OCI-LY1 (cell line): Measurements from ENCODE around the gene ERBB4.
A peak's percentile ranks its signal among the peaks of the same experiment; 100 is the strongest.

Experiments used
- H2AFZ ChIP-seq: fragments of 200-600 bp; sonication (generic), shearing (Covaris generic); 2 replicates; pipeline ENCODE4 v1.6.0; 2014; ENCODE audit warnings: antibody characterized with exemption, mild to moderate bottlenecking, low read length
- H3F3A ChIP-seq: fragments of 200-600 bp; sonication (generic), shearing (Covaris generic); 2 replicates; pipeline ENCODE4 v1.6.0; 2014; ENCODE audit warnings: mild to moderate bottlenecking, antibody characterized with exemption, low read length, moderate library complexity; ENCODE audit not compliant: insufficient read depth
- H3K27ac ChIP-seq: fragments of 200-600 bp; sonication (generic); 2 replicates; pipeline ENCODE4 v1.5.1; 2014; ENCODE audit warnings: low read length, mixed run types, mild to moderate bottlenecking, low read depth; ENCODE audit not compliant: poor library complexity, severe bottlenecking
- H3K27me3 ChIP-seq: fragments of 200-600 bp; sonication (generic); 2 replicates; pipeline ENCODE4 v1.6.0; 2014; ENCODE audit warnings: antibody characterized with exemption, mild to moderate bottlenecking, low read length, moderate library complexity; ENCODE audit not compliant: insufficient read depth
- H3K36me3 ChIP-seq: fragments of 200-600 bp; sonication (generic); 2 replicates; pipeline ENCODE4 v1.6.1; 2014; ENCODE audit warnings: mild to moderate bottlenecking, antibody characterized with exemption, low read length, moderate library complexity, mixed read lengths; ENCODE audit not compliant: insufficient read depth
- H3K4me1 ChIP-seq: fragments of 200-600 bp; sonication (generic); 2 replicates; pipeline ENCODE4 v1.5.1; 2014; ENCODE audit warnings: mild to moderate bottlenecking, low read length, moderate library complexity; ENCODE audit not compliant: insufficient read depth, severe bottlenecking
- H3K4me2 ChIP-seq: fragments of 200-600 bp; sonication (generic), shearing (Covaris generic); 2 replicates; pipeline ENCODE4 v1.6.1; 2014; ENCODE audit warnings: low read length
- H3K4me3 ChIP-seq: fragments of 200-600 bp; sonication (generic); 2 replicates; pipeline ENCODE4 v1.5.1; 2014; ENCODE audit warnings: low read length, low read depth, mild to moderate bottlenecking, mixed read lengths; ENCODE audit not compliant: poor library complexity, severe bottlenecking
- H3K79me2 ChIP-seq: fragments of 200-600 bp; shearing (Covaris generic); 2 replicates; pipeline ENCODE4 v1.6.1; 2016; ENCODE audit warnings: mixed run types, low read length, mixed read lengths; ENCODE audit not compliant: insufficient read depth
- H3K9ac ChIP-seq: fragments of 200-600 bp; sonication (generic), shearing (Covaris generic); 2 replicates; pipeline ENCODE4 v1.6.1; 2014; ENCODE audit warnings: mild to moderate bottlenecking, low read length, mixed read lengths
- H3K9me2 ChIP-seq: fragments of 200-600 bp; sonication (generic), shearing (Covaris generic); 2 replicates; pipeline ENCODE4 v1.6.1; 2014; ENCODE audit warnings: low read depth, mild to moderate bottlenecking, low read length, mixed read lengths
- H3K9me3 ChIP-seq: fragments of 200-600 bp; shearing (Covaris generic); 2 replicates; pipeline ENCODE4 v1.6.1; 2014; ENCODE audit warnings: low read length, mixed read lengths
- H4K20me1 ChIP-seq: fragments of 200-600 bp; sonication (generic), shearing (Covaris generic); 2 replicates; pipeline ENCODE4 v1.6.0; 2016; ENCODE audit warnings: mild to moderate bottlenecking, low read length; ENCODE audit not compliant: insufficient read depth
- EZH2 ChIP-seq: fragments of 200-600 bp; sonication (generic), shearing (Covaris generic); IDR thresholded peaks from 2 replicates; pipeline ENCODE4 v1.8.0; 2017; ENCODE audit warnings: borderline replicate concordance, mixed run types, mild to moderate bottlenecking, antibody characterized with exemption, low read length, moderate library complexity, mixed read lengths
- TF ChIP-seq, protein P1 (sequence below): fragments of 200-600 bp; sonication (generic), shearing (Covaris generic); IDR thresholded peaks from 2 replicates; pipeline ENCODE4 v1.5.1; 2017; ENCODE audit warnings: mild to moderate bottlenecking, antibody characterized with exemption, low read length, moderate library complexity, mixed read lengths

The ERBB4 gene

GRCh38 chr2:212176151-212176550 lies 362.5 kb downstream of the ERBB4 start:
- Histone ChIP-seq H3K9me2 (no peaks in the 10 kb centered on the region), H4K20me1 (no peaks in the 10 kb centered on the region), H3K9me3 (no peaks in the 10 kb centered on the region), H3F3A (no peaks in the 10 kb centered on the region), H3K4me3 (no peak overlapping the region), H2AFZ (no peak overlapping the region), H3K79me2 (no peaks in the 10 kb centered on the region), H3K27me3 (no peaks in the 10 kb centered on the region), H3K9ac (no peak overlapping the region), H3K36me3 (no peaks in the 10 kb centered on the region), H3K4me2 (no peak overlapping the region), H3K27ac (no peak overlapping the region), H3K4me1 (peaks cover 5% of the 10 kb centered on the region)
- TF ChIP-seq, protein P1, sequence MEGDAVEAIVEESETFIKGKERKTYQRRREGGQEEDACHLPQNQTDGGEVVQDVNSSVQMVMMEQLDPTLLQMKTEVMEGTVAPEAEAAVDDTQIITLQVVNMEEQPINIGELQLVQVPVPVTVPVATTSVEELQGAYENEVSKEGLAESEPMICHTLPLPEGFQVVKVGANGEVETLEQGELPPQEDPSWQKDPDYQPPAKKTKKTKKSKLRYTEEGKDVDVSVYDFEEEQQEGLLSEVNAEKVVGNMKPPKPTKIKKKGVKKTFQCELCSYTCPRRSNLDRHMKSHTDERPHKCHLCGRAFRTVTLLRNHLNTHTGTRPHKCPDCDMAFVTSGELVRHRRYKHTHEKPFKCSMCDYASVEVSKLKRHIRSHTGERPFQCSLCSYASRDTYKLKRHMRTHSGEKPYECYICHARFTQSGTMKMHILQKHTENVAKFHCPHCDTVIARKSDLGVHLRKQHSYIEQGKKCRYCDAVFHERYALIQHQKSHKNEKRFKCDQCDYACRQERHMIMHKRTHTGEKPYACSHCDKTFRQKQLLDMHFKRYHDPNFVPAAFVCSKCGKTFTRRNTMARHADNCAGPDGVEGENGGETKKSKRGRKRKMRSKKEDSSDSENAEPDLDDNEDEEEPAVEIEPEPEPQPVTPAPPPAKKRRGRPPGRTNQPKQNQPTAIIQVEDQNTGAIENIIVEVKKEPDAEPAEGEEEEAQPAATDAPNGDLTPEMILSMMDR: no peak
- no peak for TF ChIP-seq EZH2

GRCh38 chr2:212173756-212174510 lies 364.7 kb downstream of the ERBB4 start:
- Histone ChIP-seq H3K27me3 (no peaks in the 10 kb centered on the region), H3K79me2 (no peaks in the 10 kb centered on the region), H3K9me3 (no peaks in the 10 kb centered on the region), H3K27ac (no peak overlapping the region), H3K9ac (no peak overlapping the region), H3K4me2 (no peak overlapping the region), H3K4me3 (no peak overlapping the region), H4K20me1 (no peaks in the 10 kb centered on the region), H3K4me1 (peaks cover 5% of the 10 kb centered on the region), H2AFZ (0 out of 2 replicates have a peak overlapping the region, but pooled peaks have one; percentile 69), H3K9me2 (no peaks in the 10 kb centered on the region), H3F3A (no peaks in the 10 kb centered on the region), H3K36me3 (no peaks in the 10 kb centered on the region)
- TF ChIP-seq, protein P1: no peak
- no peak for TF ChIP-seq EZH2

DNA sequence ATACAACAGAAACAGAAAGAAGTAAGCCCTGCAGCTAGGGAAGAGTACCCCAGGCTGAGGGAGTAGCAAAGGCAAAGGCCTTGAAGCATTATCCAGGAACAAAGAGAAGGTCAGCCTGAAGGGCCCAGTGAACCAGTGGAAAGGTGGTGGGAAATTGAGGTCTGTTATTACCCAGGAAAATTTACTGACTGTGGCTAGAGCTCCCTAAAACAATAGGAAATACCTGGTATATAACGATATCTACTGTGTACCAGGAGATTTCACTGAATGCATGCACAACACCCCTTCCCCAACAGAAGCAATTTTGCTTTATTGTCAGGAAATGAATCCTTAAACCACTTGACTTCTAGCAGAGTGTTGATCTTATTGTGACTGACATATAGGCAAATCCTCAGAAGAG lies 365.3 kb downstream of the ERBB4 start:
- Histone ChIP-seq H3K36me3 (no peaks in the 10 kb centered on the region), H3K27ac (no peak overlapping the region), H3K9me3 (no peaks in the 10 kb centered on the region), H3K4me1 (peaks cover 5% of the 10 kb centered on the region), H3K4me3 (no peak overlapping the region), H2AFZ (no peak overlapping the region), H3F3A (no peaks in the 10 kb centered on the region), H3K79me2 (no peaks in the 10 kb centered on the region), H3K9me2 (no peaks in the 10 kb centered on the region), H3K4me2 (no peak overlapping the region), H3K27me3 (no peaks in the 10 kb centered on the region), H3K9ac (no peak overlapping the region), H4K20me1 (no peaks in the 10 kb centered on the region)
- no peak for TF ChIP-seq EZH2
- TF ChIP-seq, protein P1: no peak
